GM19467 (cell line): ENCODE results near the gene FBXO17.
"Not testable (repeated sequence)": the region's sequence is repeated elsewhere in the genome, so short reads cannot be mapped to it uniquely, and the experiment has no call there.

Experiments
- ATAC-seq: cut with Tn5 transposase; IDR thresholded peaks from one replicate; pipeline ENCODE4 v1.9.1; 2021; ENCODE audit warnings: mild to moderate bottlenecking, moderate library complexity; ENCODE audit not compliant: unreplicated experiment

FBXO17 gene

GRCh38 chr19:38975214-38975860 lies at the start of gene FBXO17:
FBXO17 (minus strand) TSS chr19:38975742; CDS start chr19:38950319, 25,423 bp downstream.
- ATAC-seq: no peak

GRCh38 chr19:39024875-39025641 lies 49.5 kb upstream of the FBXO17 start:
- no peak for ATAC-seq

GRCh38 chr19:39021063-39021462 lies 45.5 kb upstream of the FBXO17 start:
- ATAC-seq: no peak

GRCh38 chr19:39017646-39018045 lies 42.1 kb upstream of the FBXO17 start:
- ATAC-seq: no peak

- ATAC-seq: no peak
Observed at GRCh38 chr19:39017026-39017425, 41.5 kb upstream of the FBXO17 start.

GRCh38 chr19:39014037-39014436 lies 38.5 kb upstream of the FBXO17 start:
- ATAC-seq: no peak

GRCh38 chr19:39009001-39009400 lies 33.5 kb upstream of the FBXO17 start:
- ATAC-seq: no peak

DNA sequence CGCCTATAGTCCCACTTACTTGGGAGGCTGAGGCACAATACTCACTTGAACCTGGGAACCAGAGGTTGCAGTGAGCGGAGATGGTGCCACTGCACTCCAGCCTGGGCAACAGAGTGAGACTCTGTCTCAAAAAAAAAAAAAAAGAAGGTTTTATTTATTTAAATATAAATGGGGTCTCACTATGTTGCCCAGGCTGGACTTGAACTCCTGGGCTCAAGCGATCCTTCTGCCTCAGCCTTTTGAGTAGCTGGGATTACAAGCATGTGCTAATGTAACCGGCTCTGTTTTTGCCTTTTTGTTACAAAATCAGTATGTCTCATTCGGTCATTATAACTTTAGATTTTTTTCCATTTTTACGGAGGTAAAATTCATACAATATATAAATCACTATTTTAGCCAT lies 32.6 kb upstream of the FBXO17 start:
- ATAC-seq: no peak

- ATAC-seq: no peak
Observed at GRCh38 chr19:39007096-39007495, 31.6 kb upstream of the FBXO17 start.

GRCh38 chr19:39004403-39004802 lies 28.9 kb upstream of the FBXO17 start:
- ATAC-seq: no peak

- no peak for ATAC-seq
Observed at GRCh38 chr19:39003796-39004195, 28.3 kb upstream of the FBXO17 start.

DNA sequence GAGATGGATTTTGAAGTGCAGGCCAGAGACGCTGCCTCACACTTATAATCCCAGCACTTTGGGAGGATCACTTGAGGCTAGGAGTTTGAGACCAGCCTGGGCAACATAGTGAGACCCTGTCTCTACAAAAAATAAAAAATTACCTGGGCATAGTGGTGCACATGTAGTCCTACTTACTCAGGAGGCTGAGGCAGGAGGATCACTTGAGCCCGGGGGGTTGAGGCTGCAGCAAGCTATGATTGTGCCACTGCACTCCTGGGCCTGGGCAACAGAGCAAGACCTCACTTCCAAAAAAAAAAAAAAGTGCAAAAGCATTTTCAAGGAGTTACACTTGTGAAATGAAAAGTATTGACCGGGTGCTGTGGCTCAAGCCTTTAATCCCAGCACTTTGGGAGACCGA lies 27.6 kb upstream of the FBXO17 start:
- no peak for ATAC-seq

DNA sequence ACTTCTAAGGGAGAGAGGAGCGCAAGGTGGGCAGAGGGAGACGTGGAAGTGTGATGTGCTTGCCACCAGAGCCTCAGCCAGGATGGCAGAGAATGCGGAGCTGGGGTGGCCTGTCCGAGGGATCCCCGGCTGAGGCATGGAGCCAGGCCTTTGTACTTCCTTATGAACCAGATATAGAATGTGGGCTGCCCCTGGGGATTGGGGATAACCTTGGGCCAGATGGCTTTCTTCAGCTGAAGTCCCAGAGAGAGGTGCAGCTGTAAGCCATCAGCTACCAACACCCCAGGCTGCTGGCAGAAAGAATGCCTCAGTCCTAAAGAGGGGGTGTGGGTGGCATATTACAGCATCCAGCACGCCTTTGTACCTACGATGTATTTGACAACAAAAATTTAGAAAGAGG lies 25.5 kb upstream of the FBXO17 start:
- no peak for ATAC-seq

DNA sequence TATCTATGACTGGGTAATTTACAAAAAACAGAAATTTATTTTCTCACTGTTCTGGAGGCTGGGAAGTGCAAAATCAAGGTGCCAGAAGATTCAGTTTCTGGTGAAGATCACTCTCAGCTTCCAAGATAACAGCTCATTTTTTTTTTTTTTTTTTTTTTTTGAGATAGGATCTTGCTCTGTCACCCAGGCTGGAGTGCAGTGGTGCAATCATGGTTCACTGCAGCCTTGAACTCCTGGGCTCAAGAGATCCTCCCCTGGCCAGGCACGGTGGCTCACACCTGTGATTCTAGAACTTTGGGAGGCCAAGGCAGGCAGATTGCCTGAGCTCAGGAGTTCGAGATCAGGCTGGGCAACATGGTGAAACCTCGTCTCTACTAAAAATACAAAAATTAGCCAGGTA lies 22.0 kb upstream of the FBXO17 start:
- ATAC-seq: not testable (repeated sequence)

- ATAC-seq: no peak
Observed at GRCh38 chr19:38993271-38993670, 17.7 kb upstream of the FBXO17 start.

GRCh38 chr19:38990949-38991697 lies 15.6 kb upstream of the FBXO17 start:
- ATAC-seq: no peak

- ATAC-seq: not testable (repeated sequence)
Observed at GRCh38 chr19:38989614-38990013, 14.1 kb upstream of the FBXO17 start.

DNA sequence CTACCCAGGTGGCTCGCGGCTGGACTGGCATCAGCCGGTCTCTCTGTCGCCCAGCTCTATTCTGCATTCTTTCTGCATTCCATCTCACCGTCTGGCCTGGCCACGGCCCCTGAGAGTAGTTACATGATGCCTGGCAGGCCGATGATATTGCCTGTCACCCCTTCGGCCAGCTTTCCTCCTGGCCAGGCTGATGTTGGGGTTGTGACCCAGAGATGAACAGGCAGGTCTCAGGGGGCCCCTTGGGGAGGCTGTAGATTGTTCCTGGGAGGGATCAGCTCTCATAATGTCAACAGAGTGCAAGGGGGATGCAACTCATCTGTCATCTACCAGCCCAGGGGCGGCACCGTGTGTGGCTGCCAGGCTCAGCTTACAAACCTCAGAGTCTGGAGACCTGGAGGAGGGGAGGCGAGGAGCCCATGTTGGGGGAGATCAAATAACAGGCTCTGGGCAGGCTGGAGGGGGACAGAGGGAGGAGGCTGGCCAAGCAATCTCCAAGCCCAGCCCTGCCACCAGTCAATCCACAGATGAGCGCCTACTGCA lies 13.6 kb upstream of the FBXO17 start:
- no peak for ATAC-seq

GRCh38 chr19:38988627-38989026 lies 13.1 kb upstream of the FBXO17 start:
- ATAC-seq: not testable (repeated sequence)

DNA sequence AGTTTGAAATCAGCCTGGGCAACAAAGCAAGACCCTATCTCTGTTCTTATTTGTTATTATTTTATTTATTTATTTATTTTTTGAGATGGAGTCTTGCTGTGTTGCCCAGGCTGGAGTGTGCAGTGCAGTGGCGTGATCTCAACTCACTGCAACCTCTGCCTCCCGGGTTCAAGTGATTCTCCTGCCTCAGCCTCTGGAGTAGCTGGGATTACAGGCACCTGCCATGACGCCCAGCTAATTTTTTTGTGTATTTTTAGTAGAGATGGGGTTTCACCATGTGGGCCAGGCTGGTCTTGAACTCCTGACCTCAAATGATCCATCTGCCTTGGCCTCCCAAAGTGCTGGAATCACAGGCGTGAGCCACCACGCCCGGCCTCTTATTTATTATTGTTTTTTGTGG lies 12.2 kb upstream of the FBXO17 start:
- ATAC-seq: not testable (repeated sequence)

DNA sequence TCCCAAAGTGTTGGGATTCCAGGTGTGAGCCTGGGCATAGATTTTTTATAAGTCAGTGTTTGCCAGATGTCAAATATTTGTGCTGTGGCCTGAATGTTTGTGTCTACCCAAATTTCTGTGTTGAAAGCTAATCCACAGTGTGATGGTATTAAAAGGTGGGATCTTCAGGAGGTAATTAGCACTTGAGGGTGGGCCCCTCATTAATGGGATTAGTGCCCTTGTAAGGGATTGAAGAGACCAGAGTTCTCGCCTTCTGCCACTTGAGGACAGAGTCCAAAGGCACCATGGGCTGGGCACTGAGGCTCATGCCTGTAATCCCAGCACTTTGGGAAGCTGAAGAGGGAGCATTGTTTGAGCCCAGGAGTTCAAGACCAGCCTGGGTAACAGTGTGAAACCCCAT lies 9.7 kb upstream of the FBXO17 start:
- no peak for ATAC-seq
